Activated naive CD4-positive, alpha-beta T cell treated with anti-CD3 and anti-CD28 coated beads for 36 hours (primary cell): ENCODE data around the gene UBALD2. TPM values are rescaled to one million over a fixed set of nuclear protein-coding genes. Genes with fewer than 3 reads are reported as not detected.
A peak's percentile ranks its signal among the peaks of the same experiment; 100 is the strongest.
"Not testable (repeated sequence)": the region's sequence is repeated elsewhere in the genome, so short reads cannot be mapped to it uniquely, and the experiment has no call there.

ENCODE experiments used
- CTCF ChIA-PET: fragments of 350-600 bp; sonication (Branson Sonifier 250); formaldehyde crosslinking; loops from one replicate; lab custom pipeline; 2021; ENCODE audit warnings: antibody characterized with exemption; lab: Charles Lee
- DNase-seq: peaks from one replicate; pipeline ENCODE4 v3.0.0-alpha.2; 2020
- H3K27ac Mint-ChIP-seq: one replicate; pipeline ENCODE4 v1.8.0; 2021; ENCODE audit warnings: mild to moderate bottlenecking, mixed read lengths
- H3K27me3 Mint-ChIP-seq: one replicate; pipeline ENCODE4 v1.8.0; 2021; ENCODE audit warnings: low read depth, mixed read lengths
- H3K36me3 Mint-ChIP-seq: one replicate; pipeline ENCODE4 v1.8.0; 2021; ENCODE audit warnings: low read depth, mixed read lengths
- H3K4me1 Mint-ChIP-seq: one replicate; pipeline ENCODE4 v1.8.0; 2021; ENCODE audit warnings: low read depth, mixed read lengths
- H3K4me3 Mint-ChIP-seq: one replicate; pipeline ENCODE4 v1.8.0; 2021; ENCODE audit warnings: mild to moderate bottlenecking, moderate library complexity, mixed read lengths
- H3K9me3 Mint-ChIP-seq: one replicate; pipeline ENCODE4 v1.8.0; 2021; ENCODE audit warnings: mixed read lengths
- intact Hi-C: fragments of 100-400 bp; cut with micrococcal nuclease; formaldehyde crosslinking; loops from one replicate; pipeline ENCODE4 v1.15.1; 2023
- total RNA-seq, 2 experiments: library from RNA; stranded (reverse); gene quantifications; one replicate each; pipeline ENCODE4 v1.2.3, GENCODE V29; 2021

Gene UBALD2
- total RNA-seq, 2 experiments from 2014 or later, result 467 to 472 TPM

DNA sequence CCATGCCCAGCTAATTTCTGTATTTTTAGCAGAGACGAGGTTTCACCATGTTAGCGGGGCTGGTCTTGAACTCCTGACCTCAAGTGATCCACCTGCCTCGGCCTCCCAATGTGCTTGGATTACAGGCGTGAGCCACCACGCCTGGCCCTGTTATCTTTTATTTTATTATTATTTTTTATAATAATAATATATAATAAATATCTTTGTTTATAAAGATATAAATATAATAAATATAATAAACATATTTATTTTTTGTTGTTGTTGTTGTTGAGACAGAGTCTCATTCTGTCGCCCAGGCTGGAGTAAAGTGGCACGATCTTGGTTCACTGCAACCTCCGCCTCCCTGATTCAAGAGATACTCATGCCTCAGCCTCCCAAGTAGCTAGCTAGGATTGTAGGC, 17.8 kb upstream of the UBALD2 start:
- no peaks in the 10 kb centered on the region for H3K9me3 Mint-ChIP-seq
- CTCF ChIA-PET, result interaction anchor here (0.8 to 1.8 kb wide), 6 partner anchors 22 to 67 kb away, joined by 3 to 9 read pairs (median 4); no protein-coding TSS in a partner anchor
- no peaks in the 10 kb centered on the region for H3K27me3 Mint-ChIP-seq
- peaks cover 70% of the 10 kb centered on the region for H3K4me1 Mint-ChIP-seq
- H3K4me3 Mint-ChIP-seq, result no peak overlapping the region
- no peaks in the 10 kb centered on the region for H3K36me3 Mint-ChIP-seq
- no peak for DNase-seq
- peak overlapping the region; percentile 79 for H3K27ac Mint-ChIP-seq
- intact Hi-C loops, result no loop called here

DNA sequence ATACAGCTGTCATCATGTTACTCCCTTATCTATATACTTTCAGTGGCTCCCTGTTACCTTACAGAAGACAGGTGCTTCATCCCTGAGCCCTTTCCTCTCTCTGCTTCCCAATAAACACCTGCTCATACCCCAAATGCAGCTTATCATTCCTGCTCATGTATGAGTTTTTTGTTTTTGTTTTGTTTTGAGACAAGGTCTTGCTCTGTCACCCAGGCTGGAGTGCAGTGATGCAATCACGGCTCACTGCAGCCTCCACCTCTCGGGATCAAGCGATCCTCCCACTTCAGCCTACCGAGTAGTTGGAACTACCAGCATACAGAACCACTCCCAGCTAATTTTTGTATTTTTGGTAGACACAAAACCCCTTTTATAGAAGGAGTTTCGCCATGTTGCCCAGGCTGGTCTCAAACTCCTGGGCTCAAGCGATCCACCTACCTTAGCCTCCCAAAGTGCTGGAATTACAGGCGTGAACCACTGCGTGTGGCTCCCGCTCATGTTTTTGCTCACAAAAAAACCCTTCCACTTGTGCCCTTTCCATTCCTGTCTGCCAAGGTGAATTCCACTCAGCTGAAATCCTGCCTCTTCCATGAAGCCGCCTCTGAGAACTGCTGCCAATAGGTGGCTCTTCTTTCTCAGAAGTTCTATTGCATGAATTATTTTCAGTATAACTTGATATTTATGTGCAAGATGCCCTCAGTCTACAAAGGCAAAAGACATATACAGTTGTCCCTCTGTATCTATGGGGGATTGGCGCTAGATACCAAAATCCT, 16.9 kb upstream of the UBALD2 start:
- Mint-ChIP-seq H3K36me3 (no peaks in the 10 kb centered on the region), H3K27ac (peak overlapping the region; percentile 51), H3K9me3 (no peaks in the 10 kb centered on the region), H3K27me3 (no peaks in the 10 kb centered on the region), H3K4me3 (no peak overlapping the region), H3K4me1 (peaks cover 71% of the 10 kb centered on the region)
- peak; percentile 5 for DNase-seq
- CTCF ChIA-PET, result interaction anchor here (0.6 to 1.8 kb wide), 5 partner anchors 16 to 528 kb away, joined by 3 to 7 read pairs (median 4); no protein-coding TSS in a partner anchor
- intact Hi-C loops, result no loop called here

DNA sequence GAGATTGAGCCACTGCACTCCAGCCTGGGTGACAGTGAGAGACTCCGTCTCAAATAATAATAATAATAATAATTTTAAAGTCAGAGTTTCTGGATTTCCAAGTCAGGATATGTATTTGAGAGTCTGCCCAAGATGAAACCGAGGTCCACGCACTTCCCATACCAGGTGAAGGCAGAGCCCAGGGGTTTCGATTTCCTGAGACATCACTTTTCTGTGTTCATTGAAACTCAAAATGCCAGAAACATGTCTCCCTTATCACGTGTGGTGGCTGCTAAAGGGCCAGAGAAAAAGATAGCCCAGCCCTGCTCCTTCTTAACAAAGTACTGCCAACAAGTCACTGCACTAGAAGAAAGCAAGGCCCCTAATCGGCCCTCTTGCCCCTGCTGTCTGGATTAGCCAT, 15.0 kb upstream of the UBALD2 start:
- Mint-ChIP-seq H3K4me1 (peaks cover 60% of the 10 kb centered on the region), H3K4me3 (no peak overlapping the region), H3K27me3 (no peaks in the 10 kb centered on the region), H3K27ac (no peak overlapping the region), H3K9me3 (no peaks in the 10 kb centered on the region), H3K36me3 (no peaks in the 10 kb centered on the region)
- DNase-seq, result peak; percentile 0
- intact Hi-C loops, result no loop called here
- CTCF ChIA-PET, result interaction anchor here (0.8 kb wide), 1 partner anchor 15 kb away, joined by 3 read pairs; the partner anchor contains the start of gene UBALD2

DNA sequence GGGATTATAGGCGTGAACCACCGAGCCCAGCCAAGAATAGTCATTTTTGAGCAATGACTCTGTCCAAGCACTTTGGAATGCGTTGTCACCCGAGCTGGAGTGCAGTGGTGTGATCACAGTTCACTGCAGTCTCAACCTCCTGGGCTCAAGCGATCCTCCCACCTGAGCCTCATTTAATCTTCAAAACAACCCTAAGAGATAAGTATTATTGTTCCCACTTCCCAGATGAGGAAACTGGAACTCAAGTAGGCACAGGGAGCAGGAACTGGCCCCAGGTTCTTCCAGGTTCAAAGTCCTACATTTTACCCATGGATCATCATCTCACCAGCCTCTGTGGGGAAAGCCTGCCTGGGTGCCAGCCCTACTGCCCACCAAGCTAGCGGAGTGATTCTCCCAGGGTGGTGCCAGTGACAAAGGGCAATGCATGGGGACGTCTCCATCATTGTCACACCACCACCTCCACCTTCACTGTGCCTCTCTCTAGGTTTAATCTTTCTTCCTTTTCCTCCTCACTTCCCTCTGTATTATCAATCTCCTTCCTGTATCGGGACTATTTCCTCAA, 13.6 kb upstream of the UBALD2 start:
- intact Hi-C loops, result no loop called here
- DNase-seq, result peak; percentile 12
- CTCF ChIA-PET, result interaction anchor here (0.8 to 1.7 kb wide), 6 partner anchors 12 to 133 kb away, joined by 3 to 5 read pairs (median 4); no protein-coding TSS in a partner anchor
- Mint-ChIP-seq H3K9me3 (no peaks in the 10 kb centered on the region), H3K27ac (peak overlapping the region; percentile 79), H3K4me3 (peak overlapping the region; percentile 35), H3K27me3 (no peaks in the 10 kb centered on the region), H3K36me3 (no peaks in the 10 kb centered on the region), H3K4me1 (peaks cover 62% of the 10 kb centered on the region)

DNA sequence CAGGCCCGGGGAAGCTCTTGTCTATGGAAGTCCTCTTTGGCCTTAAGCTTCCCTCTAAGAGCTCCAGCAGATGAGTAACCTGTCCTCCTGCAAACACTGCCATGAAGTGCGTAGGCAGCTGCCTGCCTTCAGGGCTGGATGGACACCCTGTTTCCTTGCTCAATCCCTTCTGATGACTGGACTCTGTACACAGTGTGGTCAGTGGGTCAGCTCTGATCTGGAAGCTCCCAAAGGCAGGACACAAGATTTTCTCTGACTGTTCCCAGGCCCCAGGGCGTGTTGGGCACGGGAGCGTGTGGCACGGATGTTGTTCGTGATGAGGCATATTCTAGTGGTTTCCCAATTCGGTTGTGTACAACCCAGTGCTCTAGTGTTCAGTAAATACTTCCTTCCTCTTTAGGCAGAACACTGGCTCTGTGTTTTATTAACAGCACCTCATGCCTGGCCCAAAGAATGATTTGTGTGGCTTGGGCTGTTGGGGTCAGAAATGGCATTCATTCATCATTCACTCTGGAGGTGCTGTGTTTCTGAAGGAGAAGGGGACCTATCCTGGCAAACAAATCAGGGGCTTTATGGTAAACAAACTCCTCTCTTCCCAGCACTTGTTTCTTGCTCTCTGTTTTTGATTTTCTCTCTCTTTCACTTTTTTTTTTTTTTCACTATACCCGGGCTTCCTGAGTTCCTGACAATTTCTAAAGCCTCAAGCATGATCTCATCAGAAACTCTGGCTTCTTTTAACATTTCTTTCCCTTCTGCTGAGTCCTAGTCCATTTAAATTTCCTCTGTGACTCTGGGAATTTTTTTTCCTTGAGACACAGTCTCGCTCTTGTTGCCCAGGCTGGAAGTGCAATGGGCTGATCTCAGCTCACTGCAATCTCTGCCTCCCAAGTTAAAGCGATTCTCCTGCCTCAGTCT, 12.9 kb upstream of the UBALD2 start:
- CTCF ChIA-PET, result interaction anchor here (0.8 to 1.7 kb wide), 6 partner anchors 11 to 134 kb away, joined by 3 to 5 read pairs (median 4); no protein-coding TSS in a partner anchor
- peaks cover 4% of the 10 kb centered on the region for H3K9me3 Mint-ChIP-seq
- peaks cover 2% of the 10 kb centered on the region for H3K36me3 Mint-ChIP-seq
- H3K4me1 Mint-ChIP-seq, result peaks cover 59% of the 10 kb centered on the region
- DNase-seq, result peak; percentile 61
- intact Hi-C loops, result no loop called here
- H3K27ac Mint-ChIP-seq, result peak overlapping the region; percentile 79
- H3K4me3 Mint-ChIP-seq, result peak overlapping the region; percentile 35
- H3K27me3 Mint-ChIP-seq, result no peaks in the 10 kb centered on the region

DNA sequence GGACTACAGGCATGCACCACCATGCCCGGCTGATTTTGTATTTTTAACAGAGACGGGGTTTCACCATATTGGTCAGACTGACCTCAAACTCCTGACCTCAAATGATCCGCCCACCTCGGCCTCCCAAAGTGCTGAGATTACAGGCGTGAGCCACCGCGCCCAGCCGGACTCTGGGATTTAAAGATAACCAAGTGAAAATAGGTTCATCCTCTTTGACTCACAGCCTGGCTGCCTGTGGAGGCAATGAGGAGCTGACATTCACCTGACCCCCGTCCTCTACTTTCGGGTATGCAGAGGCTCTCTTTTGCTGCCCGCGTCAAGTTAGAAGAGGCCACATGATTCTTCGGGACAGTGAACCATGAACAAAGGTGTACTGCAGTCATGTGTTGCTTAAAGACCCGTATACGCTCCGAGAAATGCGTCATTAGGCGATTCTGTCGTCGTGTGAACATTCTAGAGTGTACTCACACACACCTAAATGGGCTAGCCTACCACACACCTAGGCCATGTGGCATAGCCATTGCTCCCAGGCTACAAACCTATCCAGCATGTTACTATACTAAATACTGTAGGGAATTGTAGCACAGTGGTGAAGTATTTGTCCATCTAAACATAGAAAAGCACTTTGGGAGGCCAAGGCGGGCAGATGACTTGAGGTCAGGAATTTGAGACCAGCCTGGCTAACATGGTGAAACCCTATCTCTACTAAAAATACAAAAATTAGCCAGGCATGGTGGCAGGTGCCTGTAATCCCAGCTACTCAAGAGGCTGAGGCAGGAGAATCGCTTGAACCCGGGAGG, 12.0 kb upstream of the UBALD2 start:
- DNase-seq, result peak; percentile 5
- H3K27me3 Mint-ChIP-seq, intact Hi-C loops, H3K36me3 Mint-ChIP-seq, CTCF ChIA-PET, H3K9me3 Mint-ChIP-seq: not testable (repeated sequence)
- Mint-ChIP-seq H3K27ac (peak overlapping the region; percentile 79), H3K4me3 (peak overlapping the region; percentile 11), H3K4me1 (peaks cover 51% of the 10 kb centered on the region)

DNA sequence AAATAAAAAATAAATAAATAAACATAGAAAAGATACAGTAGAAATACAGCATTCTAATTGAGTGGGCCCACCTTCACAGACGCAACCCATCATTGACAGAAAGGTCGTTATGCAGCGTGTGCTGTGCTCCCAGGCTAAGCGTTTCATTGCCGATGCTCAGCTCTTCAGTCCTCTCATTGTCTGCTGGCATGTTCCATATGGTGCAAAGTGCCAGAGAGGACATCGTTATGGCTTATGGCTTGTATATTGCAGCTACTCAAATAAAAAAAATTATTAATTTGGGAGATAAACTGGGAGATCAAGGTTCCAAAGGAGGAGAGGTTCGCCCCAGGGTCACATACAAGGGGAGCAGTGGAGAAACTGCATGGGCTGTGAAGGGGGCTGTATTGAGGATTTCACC, 11.3 kb upstream of the UBALD2 start:
- CTCF ChIA-PET, result interaction anchor here (0.7 to 1.0 kb wide), 2 partner anchors 13 to 60 kb away, joined by 3 read pairs; no protein-coding TSS in a partner anchor
- DNase-seq, result peak; percentile 2
- intact Hi-C loops, result no loop called here
- H3K4me1 Mint-ChIP-seq, result peaks cover 47% of the 10 kb centered on the region
- H3K27me3 Mint-ChIP-seq, result no peaks in the 10 kb centered on the region
- H3K27ac Mint-ChIP-seq, result no peak overlapping the region
- peaks cover 4% of the 10 kb centered on the region for H3K9me3 Mint-ChIP-seq
- H3K36me3 Mint-ChIP-seq, result peaks cover 2% of the 10 kb centered on the region
- H3K4me3 Mint-ChIP-seq, result no peak overlapping the region

DNA sequence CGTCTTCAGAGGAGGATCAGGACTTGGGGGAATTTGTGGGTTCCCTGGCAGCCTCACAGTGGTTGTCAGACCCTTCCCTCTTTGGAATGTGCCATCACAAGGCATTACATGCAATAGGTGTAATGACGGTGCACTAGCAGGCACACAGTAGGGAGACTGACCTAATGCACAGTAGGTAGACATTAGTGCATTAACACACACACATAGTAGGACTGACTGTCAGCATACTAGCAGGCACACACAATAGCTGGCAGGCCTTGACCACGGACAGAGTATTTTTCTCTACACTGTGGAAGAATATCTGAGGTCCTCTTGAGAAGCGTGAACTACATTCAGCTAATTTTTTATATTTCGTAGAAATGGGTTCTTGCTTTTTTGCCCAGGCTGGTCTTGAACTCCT, 10.9 kb upstream of the UBALD2 start:
- Mint-ChIP-seq H3K9me3 (peaks cover 4% of the 10 kb centered on the region), H3K36me3 (peaks cover 2% of the 10 kb centered on the region), H3K4me3 (no peak overlapping the region), H3K27ac (no peak overlapping the region), H3K4me1 (peaks cover 47% of the 10 kb centered on the region), H3K27me3 (no peaks in the 10 kb centered on the region)
- intact Hi-C loops, result no loop called here
- CTCF ChIA-PET, result interaction anchor here (0.7 to 1.1 kb wide), 3 partner anchors 8 to 61 kb away, joined by 3 to 5 read pairs (median 3); no protein-coding TSS in a partner anchor
- DNase-seq, result peak; percentile 1

DNA sequence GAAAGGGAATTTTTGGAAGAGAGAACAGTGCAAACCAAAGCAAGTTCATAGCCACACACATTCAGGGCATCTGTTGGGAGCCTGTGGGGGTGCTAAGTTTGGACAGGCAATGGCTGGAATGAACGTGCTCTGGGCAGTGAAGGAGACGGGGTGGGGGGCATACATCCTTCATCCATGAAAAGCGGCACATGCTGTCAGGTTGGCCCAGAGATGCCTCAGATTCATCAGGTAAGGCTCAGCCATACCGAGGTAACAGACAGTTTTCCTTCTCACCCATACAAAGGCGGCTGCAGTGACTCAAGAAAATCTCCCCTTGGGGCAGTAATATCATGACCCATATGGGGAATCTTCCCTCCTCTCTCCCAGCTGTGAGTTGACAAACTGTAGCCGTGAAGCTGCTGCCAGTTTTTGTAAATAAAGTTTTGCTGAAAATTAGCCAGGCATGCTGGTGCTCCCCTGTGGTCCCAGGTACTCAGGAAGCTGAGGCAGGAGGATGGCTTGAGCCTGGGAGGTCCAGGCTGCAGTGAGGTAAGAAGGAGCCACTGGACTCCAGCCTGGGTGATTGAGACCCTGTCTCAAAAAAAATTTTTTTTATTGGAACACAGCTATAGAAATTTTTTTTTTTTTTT, 9.2 kb upstream of the UBALD2 start:
- Mint-ChIP-seq H3K9me3 (peaks cover 4% of the 10 kb centered on the region), H3K36me3 (peaks cover 2% of the 10 kb centered on the region), H3K4me1 (peaks cover 49% of the 10 kb centered on the region), H3K27ac (peak overlapping the region; percentile 96), H3K27me3 (no peaks in the 10 kb centered on the region), H3K4me3 (peak overlapping the region; percentile 78)
- intact Hi-C loops, result loop anchor here (1.0 kb wide), 1 partner anchor 8 kb away; no protein-coding TSS in a partner anchor
- DNase-seq, result no peak
- CTCF ChIA-PET, result interaction anchor here (0.6 to 1.8 kb wide), 4 partner anchors 11 to 135 kb away, joined by 3 to 6 read pairs (median 4); no protein-coding TSS in a partner anchor

DNA sequence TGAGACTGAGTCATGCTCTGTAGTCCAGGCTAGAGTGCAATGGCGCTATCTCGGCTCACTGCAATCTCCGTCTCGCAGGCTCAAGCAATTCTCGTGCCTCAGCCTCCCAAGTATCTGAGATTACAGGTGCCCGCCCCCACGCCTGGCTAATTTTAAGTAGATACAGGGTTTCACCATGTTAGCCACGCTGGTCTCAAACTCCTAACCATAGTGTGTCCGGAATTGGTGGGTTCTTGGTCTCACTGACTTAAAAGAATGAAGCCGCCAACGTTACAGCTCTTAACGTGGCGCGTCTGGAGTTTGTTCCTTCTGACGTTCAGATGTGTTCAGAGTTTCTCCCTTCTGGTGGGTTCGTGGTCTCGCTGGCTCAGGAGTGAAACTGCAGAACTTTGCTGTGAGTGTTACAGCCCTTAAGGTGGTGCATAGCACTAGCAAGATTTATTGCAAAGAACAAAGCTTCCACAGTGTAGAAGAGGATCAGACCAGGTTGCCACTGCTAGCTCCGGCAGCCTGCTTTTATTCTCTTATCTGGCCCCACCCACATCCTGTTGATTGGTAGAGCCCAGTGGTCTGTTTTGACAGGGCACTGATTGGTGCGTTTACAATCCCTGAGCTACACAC, 8.6 kb upstream of the UBALD2 start:
- not testable (repeated sequence) for H3K9me3 Mint-ChIP-seq, H3K27me3 Mint-ChIP-seq, H3K36me3 Mint-ChIP-seq
- CTCF ChIA-PET, result interaction anchor here (0.6 to 1.8 kb wide), 4 partner anchors 10 to 135 kb away, joined by 3 to 6 read pairs (median 4); no protein-coding TSS in a partner anchor
- peaks cover 49% of the 10 kb centered on the region for H3K4me1 Mint-ChIP-seq
- peak; percentile 77 for DNase-seq
- peak overlapping the region; percentile 78 for H3K4me3 Mint-ChIP-seq
- H3K27ac Mint-ChIP-seq, result peak overlapping the region; percentile 96
- intact Hi-C loops, result loop anchor here (1.0 kb wide), 1 partner anchor 8 kb away; no protein-coding TSS in a partner anchor
